Gastroesophageal sphincter (tissue), 3 donors: Measurements from ENCODE around the gene CDCA7.

ENCODE experiments used
- POLR2A ChIP-seq, 2 donors: fragments of 450-650 bp; IDR thresholded peaks; one replicate each; pipeline ENCODE4 v1.6.1; 2017; ENCODE audit warnings: antibody characterized with exemption in 2 of 2, mild to moderate bottlenecking in 2 of 2, moderate library complexity in 1 of 2
- POLR2AphosphoS5 ChIP-seq: sonication (generic); formaldehyde crosslinking; IDR thresholded peaks from one replicate; pipeline ENCODE4 v1.6.1; 2017; ENCODE audit warnings: antibody characterized with exemption
- TF ChIP-seq, protein P1 (sequence below), 4 experiments: fragments of 200-600 bp in 2 of 4; fragments of 450-650 bp in 2 of 4; sonication (generic) in 1 of 4; IDR thresholded peaks; one replicate each; pipeline ENCODE4 v1.5.1; 2017 to 2019; ENCODE audit warnings: antibody characterized with exemption in 4 of 4, mild to moderate bottlenecking in 2 of 4, moderate library complexity in 2 of 4

DNA sequence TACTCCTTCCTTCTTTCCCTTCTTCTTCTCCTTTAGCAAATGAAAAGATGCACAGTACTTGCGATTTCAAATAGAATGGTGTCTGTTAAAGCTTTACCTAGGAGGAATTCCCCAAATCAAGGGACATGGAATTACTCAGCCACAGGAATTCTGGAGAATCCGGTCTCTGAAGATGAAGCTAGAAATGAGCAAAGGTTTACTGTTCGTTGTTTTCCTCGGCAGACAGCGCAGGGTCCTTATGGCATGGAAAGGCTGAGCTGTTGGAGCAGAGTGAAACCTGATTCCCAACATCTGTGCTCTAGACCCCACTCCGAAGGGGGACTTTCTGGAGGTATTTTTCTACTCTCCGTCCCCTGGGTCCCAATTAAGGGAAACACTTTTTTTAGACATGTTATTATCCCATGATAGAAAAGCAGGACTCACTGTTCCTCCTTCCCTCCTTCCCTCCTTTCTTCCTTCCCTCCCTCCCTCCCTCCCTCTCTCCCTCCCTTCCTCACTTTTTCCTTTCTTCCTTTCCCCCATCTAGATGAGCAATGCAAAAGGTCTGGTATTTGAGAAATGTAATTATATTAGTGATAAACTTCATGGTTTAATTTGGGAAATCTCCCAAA lies 47.1 kb downstream of the CDCA7 start:
- TF ChIP-seq, protein P1, sequence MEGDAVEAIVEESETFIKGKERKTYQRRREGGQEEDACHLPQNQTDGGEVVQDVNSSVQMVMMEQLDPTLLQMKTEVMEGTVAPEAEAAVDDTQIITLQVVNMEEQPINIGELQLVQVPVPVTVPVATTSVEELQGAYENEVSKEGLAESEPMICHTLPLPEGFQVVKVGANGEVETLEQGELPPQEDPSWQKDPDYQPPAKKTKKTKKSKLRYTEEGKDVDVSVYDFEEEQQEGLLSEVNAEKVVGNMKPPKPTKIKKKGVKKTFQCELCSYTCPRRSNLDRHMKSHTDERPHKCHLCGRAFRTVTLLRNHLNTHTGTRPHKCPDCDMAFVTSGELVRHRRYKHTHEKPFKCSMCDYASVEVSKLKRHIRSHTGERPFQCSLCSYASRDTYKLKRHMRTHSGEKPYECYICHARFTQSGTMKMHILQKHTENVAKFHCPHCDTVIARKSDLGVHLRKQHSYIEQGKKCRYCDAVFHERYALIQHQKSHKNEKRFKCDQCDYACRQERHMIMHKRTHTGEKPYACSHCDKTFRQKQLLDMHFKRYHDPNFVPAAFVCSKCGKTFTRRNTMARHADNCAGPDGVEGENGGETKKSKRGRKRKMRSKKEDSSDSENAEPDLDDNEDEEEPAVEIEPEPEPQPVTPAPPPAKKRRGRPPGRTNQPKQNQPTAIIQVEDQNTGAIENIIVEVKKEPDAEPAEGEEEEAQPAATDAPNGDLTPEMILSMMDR (IDR thresholded peaks at IDR 0.05), result no peak
- TF ChIP-seq POLR2AphosphoS5 (no peak), POLR2A (IDR thresholded peaks at IDR 0.05) (no peak)
